Stomach (tissue), 9 donors: ENCODE data around the gene SLC4A3. TPM values are rescaled to one million over a fixed set of nuclear protein-coding genes. Genes with fewer than 3 reads are reported as not detected.

Experiments used
- DNase-seq, 2 donors: peaks; one replicate each; pipeline versions ENCODE4 v3.0.0 to v3.0.0-alpha.2; 2013 to 2019
- H3K27ac ChIP-seq, 5 donors: fragments of 200-600 bp in 4 of 5; sonication (generic) in 4 of 5; one replicate each; pipeline ENCODE4 v1.5.1; 2013 to 2019; ENCODE audit warnings: mild to moderate bottlenecking in 1 of 5, moderate library complexity in 1 of 5
- H3K27me3 ChIP-seq, 3 donors: fragments of 200-600 bp; sonication (generic); one replicate each; pipeline ENCODE4 v1.5.1; 2017 to 2019; ENCODE audit warnings: mixed run types in 1 of 3
- H3K36me3 ChIP-seq, 4 donors: fragments of 200-600 bp; sonication (generic); 1 replicate in 3 of 4; 2 replicates in 1 of 4; pipeline ENCODE4 v1.5.1; 2016 to 2019
- H3K4me1 ChIP-seq, 4 donors: fragments of 200-600 bp; sonication (generic); one replicate each; pipeline ENCODE4 v1.5.1; 2016 to 2019
- H3K4me3 ChIP-seq, 4 donors: fragments of 200-600 bp; sonication (generic) in 3 of 4; one replicate each; pipeline ENCODE4 v1.5.1; 2016 to 2019; ENCODE audit warnings: mild to moderate bottlenecking in 1 of 4
- H3K9me3 ChIP-seq, 4 donors: fragments of 200-600 bp; sonication (generic); one replicate each; pipeline ENCODE4 v1.5.1; 2016 to 2019
- EP300 ChIP-seq: sonication (generic); formaldehyde crosslinking; IDR thresholded peaks from one replicate; pipeline ENCODE4 v1.6.1; 2017; ENCODE audit warnings: antibody characterized with exemption
- POLR2A ChIP-seq, 4 donors: fragments of 450-650 bp; IDR thresholded peaks; one replicate each; pipeline ENCODE4 v1.6.1; 2016; ENCODE audit warnings: antibody characterized with exemption in 4 of 4, control low read depth in 2 of 4, mild to moderate bottlenecking in 1 of 4, moderate library complexity in 1 of 4
- POLR2AphosphoS5 ChIP-seq, 3 donors: sonication (generic); formaldehyde crosslinking; IDR thresholded peaks; one replicate each; pipeline ENCODE4 v1.6.1; 2016; ENCODE audit warnings: antibody characterized with exemption in 3 of 3
- WGBS, 5 donors: extraction: QIAGEN DNeasy Blood & Tissue Kit in 3 of 5; methylation state at CpG; one replicate each; pipeline versions ENCODE4 v1.1.5 to v1.1.7; 2013 to 2018; 5-methylcytosine and 5-hydroxymethylcytosine counted together
- intact Hi-C: fragments of 100-400 bp; cut with DNase I; formaldehyde crosslinking; loops from one replicate; pipeline ENCODE4 v1.15.1; 2023; ENCODE audit warnings: low total_unique reads
- polyA plus RNA-seq, 3 donors: library from polyadenylated mRNA; stranded (reverse); fragments of 200-250 nt; gene quantifications; one replicate each; pipeline ENCODE4 v1.2.3, GENCODE V29; 2013
- total RNA-seq, 5 donors: library from RNA; depleted of rRNA; stranded (reverse); fragments of >200 nt; gene quantifications; one replicate each; pipeline versions ENCODE4 v1.1.0 to v1.2.3, GENCODE V29; 2014 to 2016
- TF ChIP-seq, protein P1 (sequence below), 7 experiments: fragments of 450-650 bp in 4 of 7; fragments of 200-600 bp in 3 of 7; sonication (generic) in 3 of 7; IDR thresholded peaks; one replicate each; pipeline ENCODE4 v1.5.1; 2016 to 2019; ENCODE audit warnings: antibody characterized with exemption in 7 of 7, control low read depth in 2 of 7, mild to moderate bottlenecking in 1 of 7
- donor health status: healthy with polysubstance abuse.
- donor health status: Bipolar disorder and iron deficiency.
- donor health status: healthy.

The SLC4A3 gene
- total and polyA plus RNA-seq, 8 donors: 0.58 to 22.8 (median 1.6) TPM; not detected in 1

DNA sequence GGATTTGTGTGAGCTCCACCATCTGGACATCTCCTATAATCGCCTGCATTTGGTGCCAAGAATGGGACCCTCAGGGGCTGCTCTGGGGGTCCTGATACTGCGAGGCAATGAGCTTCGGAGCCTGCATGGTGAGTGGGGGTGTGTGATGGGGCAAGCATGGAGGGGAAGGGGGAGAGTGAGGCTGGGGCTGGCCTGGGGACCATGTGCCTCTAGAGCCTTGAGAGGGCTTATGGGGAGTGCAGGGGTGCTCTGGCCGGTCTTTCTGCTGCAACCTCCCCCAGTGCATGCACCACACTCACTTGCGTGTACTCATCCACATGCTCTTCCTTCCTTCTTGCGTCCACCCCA, 21.8 kb upstream of the SLC4A3 start:
- H3K36me3 ChIP-seq: peaks cover 51 to 99% (median 96%) of the 10 kb centered on the region in 4 donors
- DNase-seq: no peak

DNA sequence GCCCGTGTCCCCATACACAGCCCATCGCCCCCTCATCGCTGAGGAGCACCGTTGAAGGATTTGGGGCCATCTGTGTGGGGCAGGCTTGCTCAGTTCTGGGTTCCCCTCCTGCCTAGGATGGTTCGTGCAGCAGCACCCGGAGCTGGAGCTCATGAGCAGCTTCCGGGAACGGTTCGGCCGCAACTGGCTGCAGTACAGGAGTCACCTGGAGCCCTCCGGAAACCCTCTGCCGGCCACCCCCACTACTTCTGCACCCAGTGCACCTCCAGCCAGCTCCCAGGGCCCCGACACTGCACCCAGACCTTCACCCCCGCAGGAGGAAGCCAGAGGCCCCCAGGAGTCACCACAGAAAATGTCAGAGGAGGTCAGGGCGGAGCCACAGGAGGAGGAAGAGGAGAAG, 19.5 kb upstream of the SLC4A3 start:
- no peak overlapping the region for H3K27ac ChIP-seq
- DNase-seq: no peak
- no peak for TF ChIP-seq POLR2AphosphoS5 (IDR thresholded peaks at IDR 0.05)
- no peak for TF ChIP-seq POLR2A (IDR thresholded peaks at IDR 0.05)
- TF ChIP-seq, protein P1, sequence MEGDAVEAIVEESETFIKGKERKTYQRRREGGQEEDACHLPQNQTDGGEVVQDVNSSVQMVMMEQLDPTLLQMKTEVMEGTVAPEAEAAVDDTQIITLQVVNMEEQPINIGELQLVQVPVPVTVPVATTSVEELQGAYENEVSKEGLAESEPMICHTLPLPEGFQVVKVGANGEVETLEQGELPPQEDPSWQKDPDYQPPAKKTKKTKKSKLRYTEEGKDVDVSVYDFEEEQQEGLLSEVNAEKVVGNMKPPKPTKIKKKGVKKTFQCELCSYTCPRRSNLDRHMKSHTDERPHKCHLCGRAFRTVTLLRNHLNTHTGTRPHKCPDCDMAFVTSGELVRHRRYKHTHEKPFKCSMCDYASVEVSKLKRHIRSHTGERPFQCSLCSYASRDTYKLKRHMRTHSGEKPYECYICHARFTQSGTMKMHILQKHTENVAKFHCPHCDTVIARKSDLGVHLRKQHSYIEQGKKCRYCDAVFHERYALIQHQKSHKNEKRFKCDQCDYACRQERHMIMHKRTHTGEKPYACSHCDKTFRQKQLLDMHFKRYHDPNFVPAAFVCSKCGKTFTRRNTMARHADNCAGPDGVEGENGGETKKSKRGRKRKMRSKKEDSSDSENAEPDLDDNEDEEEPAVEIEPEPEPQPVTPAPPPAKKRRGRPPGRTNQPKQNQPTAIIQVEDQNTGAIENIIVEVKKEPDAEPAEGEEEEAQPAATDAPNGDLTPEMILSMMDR (IDR thresholded peaks at IDR 0.05): no peak
- no peak for TF ChIP-seq EP300
- no peaks in the 10 kb centered on the region for H3K27me3 ChIP-seq
- H3K9me3 ChIP-seq: no peaks in the 10 kb centered on the region
- H3K4me3 ChIP-seq: no peak overlapping the region
- WGBS, 5 donors: 89 to 94% (median 93%) methylated on average over 13 to 15 of the region's 15 CpGs
- intact Hi-C loops: no loop called here
- peaks cover 55 to 98% (median 94%) of the 10 kb centered on the region in 4 donors for H3K36me3 ChIP-seq
- no peaks in the 10 kb centered on the region for H3K4me1 ChIP-seq

More for the DNA sequence above, 21.8 kb upstream of the SLC4A3 start:
- WGBS, 5 donors: 82 to 94% (median 94%) methylated on average over 6 of the region's 6 CpGs
- H3K4me3 ChIP-seq: no peak overlapping the region
- no peak overlapping the region for H3K27ac ChIP-seq
- intact Hi-C loops: no loop called here
- H3K4me1 ChIP-seq: no peaks in the 10 kb centered on the region
- no peaks in the 10 kb centered on the region for H3K9me3 ChIP-seq
- no peaks in the 10 kb centered on the region for H3K27me3 ChIP-seq
- TF ChIP-seq POLR2A (IDR thresholded peaks at IDR 0.05) (no peak), POLR2AphosphoS5 (IDR thresholded peaks at IDR 0.05) (no peak), EP300 (no peak)
- TF ChIP-seq, protein P1 (IDR thresholded peaks at IDR 0.05): no peak

DNA sequence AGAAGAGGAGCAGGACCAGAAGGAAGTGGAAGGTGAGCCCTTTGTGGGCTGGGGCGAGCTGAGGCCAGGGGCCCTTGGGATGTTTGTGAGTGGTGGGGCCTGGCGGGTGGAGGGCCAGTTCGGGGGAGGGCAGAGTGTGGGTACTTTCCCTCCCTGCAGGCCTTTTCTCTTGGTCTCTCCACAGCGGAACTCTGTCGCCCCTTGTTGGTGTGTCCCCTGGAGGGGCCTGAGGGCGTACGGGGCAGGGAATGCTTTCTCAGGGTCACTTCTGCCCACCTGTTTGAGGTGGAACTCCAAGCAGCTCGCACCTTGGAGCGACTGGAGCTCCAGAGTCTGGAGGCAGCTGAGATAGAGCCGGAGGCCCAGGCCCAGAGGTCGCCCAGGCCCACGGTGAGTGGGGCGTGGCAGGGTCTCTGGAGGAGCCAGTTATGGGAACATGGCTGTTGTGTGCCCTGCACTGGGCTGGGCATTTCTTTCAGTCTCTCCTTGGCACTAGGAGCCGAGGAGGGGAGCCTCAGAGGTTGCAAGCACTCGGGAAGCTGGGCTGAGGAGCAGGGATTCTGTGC, 18.9 kb upstream of the SLC4A3 start:
- peaks cover 55 to 94% (median 89%) of the 10 kb centered on the region in 4 donors for H3K36me3 ChIP-seq
- H3K4me1 ChIP-seq: no peaks in the 10 kb centered on the region
- H3K9me3 ChIP-seq: no peaks in the 10 kb centered on the region
- H3K27me3 ChIP-seq: no peaks in the 10 kb centered on the region
- H3K4me3 ChIP-seq: no peak overlapping the region
- intact Hi-C loops: no loop called here
- 79 to 92% (median 88%) methylated on average over 9 to 15 of the region's 15 CpGs for WGBS, 5 donors
- H3K27ac ChIP-seq: no peak overlapping the region
- TF ChIP-seq POLR2A (IDR thresholded peaks at IDR 0.05): no peak
- TF ChIP-seq POLR2AphosphoS5 (IDR thresholded peaks at IDR 0.05): no peak
- TF ChIP-seq EP300: no peak
- TF ChIP-seq, protein P1 (IDR thresholded peaks at IDR 0.05): no peak
- DNase-seq: no peak

DNA sequence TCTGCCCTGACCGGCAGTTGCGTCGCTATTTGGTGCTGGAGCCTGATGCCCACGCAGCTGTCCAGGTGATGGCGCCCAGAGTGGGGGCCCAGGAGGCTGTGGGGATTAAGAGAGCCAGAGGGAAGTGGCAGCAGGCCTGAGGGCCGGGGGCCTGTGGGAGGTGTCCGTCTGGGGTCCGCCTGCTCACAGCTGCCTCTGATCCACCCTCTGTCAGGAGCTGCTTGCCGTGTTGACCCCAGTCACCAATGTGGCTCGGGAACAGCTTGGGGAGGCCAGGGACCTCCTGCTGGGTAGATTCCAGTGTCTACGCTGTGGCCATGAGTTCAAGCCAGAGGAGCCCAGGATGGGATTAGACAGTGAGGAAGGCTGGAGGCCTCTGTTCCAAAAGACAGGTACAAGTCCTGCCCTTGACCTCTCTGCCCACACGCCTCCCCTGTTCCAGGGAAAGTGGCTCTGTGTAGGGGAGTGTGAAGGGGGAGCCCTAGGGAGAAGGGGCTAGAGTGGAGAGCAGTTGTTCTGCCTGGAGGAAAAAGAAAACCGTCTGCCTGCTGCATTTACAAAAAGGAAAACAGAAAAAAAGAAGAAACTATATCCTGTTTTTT, 18.2 kb upstream of the SLC4A3 start:
- Histone ChIP-seq H3K36me3 (peaks cover 56 to 94% (median 89%) of the 10 kb centered on the region in 4 donors), H3K27ac (no peak overlapping the region)

More for the DNA sequence above, 18.2 kb upstream of the SLC4A3 start:
- Histone ChIP-seq H3K4me3 (no peak overlapping the region), H3K4me1 (no peaks in the 10 kb centered on the region), H3K9me3 (no peaks in the 10 kb centered on the region), H3K27me3 (no peaks in the 10 kb centered on the region)
- 83 to 92% (median 90%) methylated on average over 8 to 13 of the region's 13 CpGs for WGBS, 5 donors
- TF ChIP-seq, protein P1 (IDR thresholded peaks at IDR 0.05): no peak
- TF ChIP-seq POLR2A (IDR thresholded peaks at IDR 0.05) (no peak), EP300 (no peak), POLR2AphosphoS5 (IDR thresholded peaks at IDR 0.05) (no peak)
- DNase-seq: no peak
- intact Hi-C loops: no loop called here
